Vagina (tissue), 2 donors: ENCODE measurements around the gene EPB42.

Experiments
- POLR2A ChIP-seq, 2 donors: fragments of 450-650 bp; IDR thresholded peaks; one replicate each; pipeline ENCODE4 v1.6.1; 2017; ENCODE audit warnings: antibody characterized with exemption in 2 of 2, mild to moderate bottlenecking in 2 of 2, moderate library complexity in 2 of 2
- TF ChIP-seq, protein P1 (sequence below), 3 experiments: fragments of 450-650 bp in 2 of 3; fragments of 200-600 bp in 1 of 3; sonication (generic) in 1 of 3; IDR thresholded peaks; one replicate each; pipeline ENCODE4 v1.5.1; 2017 to 2019; ENCODE audit warnings: antibody characterized with exemption in 3 of 3, mild to moderate bottlenecking in 2 of 3, moderate library complexity in 2 of 3

DNA sequence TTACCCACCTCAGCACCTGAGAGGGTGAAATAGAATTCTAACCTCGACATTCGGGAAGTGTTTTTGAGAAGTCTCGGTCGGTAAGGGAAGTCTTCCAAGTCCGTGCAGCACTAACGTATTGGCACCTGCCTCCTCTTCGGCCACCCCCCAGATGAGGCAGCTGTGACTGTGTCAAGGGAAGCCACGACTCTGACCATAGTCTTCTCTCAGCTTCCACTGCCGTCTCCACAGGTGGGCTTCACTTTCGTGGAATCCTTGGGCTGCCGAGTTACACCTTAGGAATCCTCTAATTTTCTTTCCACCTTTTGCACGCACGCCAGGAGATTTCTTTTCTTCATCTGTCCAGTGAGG, 34.8 kb downstream of the EPB42 start:
- TF ChIP-seq, protein P1, sequence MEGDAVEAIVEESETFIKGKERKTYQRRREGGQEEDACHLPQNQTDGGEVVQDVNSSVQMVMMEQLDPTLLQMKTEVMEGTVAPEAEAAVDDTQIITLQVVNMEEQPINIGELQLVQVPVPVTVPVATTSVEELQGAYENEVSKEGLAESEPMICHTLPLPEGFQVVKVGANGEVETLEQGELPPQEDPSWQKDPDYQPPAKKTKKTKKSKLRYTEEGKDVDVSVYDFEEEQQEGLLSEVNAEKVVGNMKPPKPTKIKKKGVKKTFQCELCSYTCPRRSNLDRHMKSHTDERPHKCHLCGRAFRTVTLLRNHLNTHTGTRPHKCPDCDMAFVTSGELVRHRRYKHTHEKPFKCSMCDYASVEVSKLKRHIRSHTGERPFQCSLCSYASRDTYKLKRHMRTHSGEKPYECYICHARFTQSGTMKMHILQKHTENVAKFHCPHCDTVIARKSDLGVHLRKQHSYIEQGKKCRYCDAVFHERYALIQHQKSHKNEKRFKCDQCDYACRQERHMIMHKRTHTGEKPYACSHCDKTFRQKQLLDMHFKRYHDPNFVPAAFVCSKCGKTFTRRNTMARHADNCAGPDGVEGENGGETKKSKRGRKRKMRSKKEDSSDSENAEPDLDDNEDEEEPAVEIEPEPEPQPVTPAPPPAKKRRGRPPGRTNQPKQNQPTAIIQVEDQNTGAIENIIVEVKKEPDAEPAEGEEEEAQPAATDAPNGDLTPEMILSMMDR (IDR thresholded peaks at IDR 0.05) = no peak
- no peak for TF ChIP-seq POLR2A (IDR thresholded peaks at IDR 0.05)
